ENCODE measurements around the gene GSTO2. TPM values are rescaled to one million over a fixed set of nuclear protein-coding genes. Genes with fewer than 3 reads are reported as not detected.
A peak's percentile ranks its signal among the peaks of the same experiment; 100 is the strongest.

Gene GSTO2
- total RNA-seq: 0.80 TPM
- long read RNA-seq: 0 reads

GRCh38 chr10:104268713-104269645 is at the start of gene GSTO2:
Gene GSTO2, plus strand, starts transcription at chr10:104269184. Its CDS starts 5,732 bp downstream, at chr10:104274916.
- peak; percentile 99 for DNase-seq
- intact Hi-C loops (cut with micrococcal nuclease): no loop called here
- no peak for TF ChIP-seq CTCF (IDR thresholded peaks at IDR 0.05; ENCODE audit: borderline replicate concordance)
- Histone ChIP-seq H3K27me3 (ENCODE audit: low read depth) (no peaks in the 10 kb centered on the region), H3K36me3 (peaks cover 42% of the 10 kb centered on the region), H3K9me3 (replicated peaks) (no peaks in the 10 kb centered on the region), H3K27ac (replicated peaks) (peak within 1 kb of the TSS; percentile 86), H3K4me1 (peaks cover 26% of the 10 kb centered on the region), H3K4me3 (peak within 1 kb of the TSS; percentile 80)

- no peak for DNase-seq
- H3K9me3 ChIP-seq (replicated peaks): no peaks in the 10 kb centered on the region
- H3K4me1 ChIP-seq: no peaks in the 10 kb centered on the region
- H3K27me3 ChIP-seq (ENCODE audit: low read depth): peaks cover 11% of the 10 kb centered on the region
- H3K36me3 ChIP-seq: no peaks in the 10 kb centered on the region
- TF ChIP-seq CTCF (IDR thresholded peaks at IDR 0.05; ENCODE audit: borderline replicate concordance): no peak
- no peak overlapping the region for H3K27ac ChIP-seq (replicated peaks)
- H3K4me3 ChIP-seq: no peak overlapping the region
- intact Hi-C loops (cut with micrococcal nuclease): no loop called here
Measured at GRCh38 chr10:104220522-104220921, 48.5 kb upstream of the GSTO2 start.

- no peak for TF ChIP-seq CTCF (IDR thresholded peaks at IDR 0.05; ENCODE audit: borderline replicate concordance)
- DNase-seq: no peak
- Histone ChIP-seq H3K36me3 (no peaks in the 10 kb centered on the region), H3K4me1 (no peaks in the 10 kb centered on the region), H3K27me3 (ENCODE audit: low read depth) (no peaks in the 10 kb centered on the region), H3K9me3 (replicated peaks) (no peaks in the 10 kb centered on the region), H3K4me3 (no peak overlapping the region), H3K27ac (replicated peaks) (no peak overlapping the region)
- intact Hi-C loops (cut with micrococcal nuclease): no loop called here
Measured at GRCh38 chr10:104223304-104223703, 45.7 kb upstream of the GSTO2 start.

GRCh38 chr10:104230490-104230889 is 38.5 kb upstream of the GSTO2 start:
- H3K4me1 ChIP-seq: peaks cover 15% of the 10 kb centered on the region
- no peak overlapping the region for H3K27ac ChIP-seq (replicated peaks)
- no peak for DNase-seq
- peaks cover 10% of the 10 kb centered on the region for H3K9me3 ChIP-seq (replicated peaks)
- peaks cover 6% of the 10 kb centered on the region for H3K27me3 ChIP-seq (ENCODE audit: low read depth)
- no peaks in the 10 kb centered on the region for H3K36me3 ChIP-seq
- no peak overlapping the region for H3K4me3 ChIP-seq
- intact Hi-C loops (cut with micrococcal nuclease): no loop called here
- no peak for TF ChIP-seq CTCF (IDR thresholded peaks at IDR 0.05; ENCODE audit: borderline replicate concordance)

DNA sequence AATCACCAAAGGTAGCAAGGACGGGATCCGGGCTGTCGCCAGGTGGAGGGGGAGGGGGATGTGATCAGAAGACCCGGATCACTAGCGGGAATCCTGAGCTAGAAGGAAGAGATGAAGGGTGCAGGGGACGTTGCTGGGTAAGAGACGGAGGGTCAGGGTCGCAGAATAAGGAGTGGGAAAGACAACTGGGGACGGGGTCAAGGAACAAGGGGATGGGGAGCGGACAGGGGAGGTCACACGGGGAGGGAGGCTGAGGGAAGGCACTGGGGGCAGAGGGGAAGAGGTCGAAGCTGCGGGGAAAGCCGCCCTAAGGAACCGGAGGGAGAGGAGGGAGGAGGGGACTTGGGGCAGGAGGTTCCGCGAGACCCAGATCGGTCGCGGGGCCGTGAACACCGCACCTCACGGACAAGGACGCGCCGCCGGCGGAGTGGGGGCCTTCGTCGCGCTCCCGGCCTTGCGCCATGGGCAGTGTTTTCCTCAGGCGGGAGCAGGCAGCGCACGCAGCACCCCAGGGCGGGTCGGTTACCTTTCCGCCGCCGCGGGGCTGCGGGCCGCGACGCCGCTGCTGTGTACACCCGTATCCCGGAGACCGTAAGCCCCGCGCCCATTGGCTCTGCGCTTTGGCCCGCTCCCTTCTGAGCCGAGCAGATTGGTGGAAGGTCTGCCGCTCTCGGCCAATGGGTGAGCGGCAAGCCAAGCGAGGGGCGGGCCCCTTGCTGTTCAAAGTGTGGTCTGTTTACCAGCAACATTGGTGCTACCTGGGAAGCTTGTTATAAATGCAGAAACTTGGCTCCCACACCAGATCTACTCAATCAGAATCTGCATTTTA is 37.0 kb upstream of the GSTO2 start, which contains the start of gene CFAP43:
Gene CFAP43 (minus strand): TSS at position 581 of the 829 bp plus-strand sequence. CDS start 118 bp downstream, at position 463.
- Histone ChIP-seq H3K4me1 (peaks cover 15% of the 10 kb centered on the region), H3K9me3 (replicated peaks) (peaks cover 10% of the 10 kb centered on the region), H3K27ac (replicated peaks) (no peak within 1 kb of the TSS), H3K4me3 (peak within 1 kb of the TSS; percentile 90), H3K27me3 (ENCODE audit: low read depth) (peaks cover 11% of the 10 kb centered on the region), H3K36me3 (no peaks in the 10 kb centered on the region)
- no peak for TF ChIP-seq CTCF (IDR thresholded peaks at IDR 0.05; ENCODE audit: borderline replicate concordance)
- peak; percentile 99 for DNase-seq
- intact Hi-C loops (cut with micrococcal nuclease): no loop called here

Data from left ventricle myocardium inferior (tissue), 1 donor.